Pancreas (tissue), 10 donors: ENCODE measurements around the gene LYPLA2. TPM values are rescaled to one million over a fixed set of nuclear protein-coding genes. Genes with fewer than 3 reads are reported as not detected.
A peak's percentile ranks its signal among the peaks of the same experiment; 100 is the strongest.

Source experiments
- ATAC-seq, 4 donors: fragments of 200-7000 bp; cut with Tn5 transposase; one replicate each; pipeline versions ENCODE4 v1.8.0 to v1.9.1; 2020; ENCODE audit warnings: mild to moderate bottlenecking in 4 of 4, moderate library complexity in 4 of 4
- DNase-seq, 6 donors: peaks; one replicate each; pipeline ENCODE4 v3.0.0-alpha.2; 2020
- FAIRE-seq: peaks from 2 replicates; lab custom pipeline; 2012; peaks lifted over from hg19 to GRCh38; lab: Jason Lieb, UNC
- H3K27ac ChIP-seq, 4 donors: fragments of 200-600 bp; sonication (generic); 1 replicate in 3 of 4; 2 replicates in 1 of 4; pipeline versions ENCODE4 v1.5.0 to v1.8.0; 2020
- H3K27me3 ChIP-seq, 4 donors: fragments of 200-600 bp; one replicate each; pipeline ENCODE4 v1.8.0; 2021
- H3K36me3 ChIP-seq, 3 donors: fragments of 200-600 bp; sonication (generic) in 1 of 3; one replicate each; pipeline versions ENCODE4 v1.5.0 to v1.8.0; 2020 to 2021
- H3K4me1 ChIP-seq, 3 donors: fragments of 200-600 bp; one replicate each; pipeline ENCODE4 v1.8.0; 2021
- H3K4me3 ChIP-seq, 4 donors: fragments of 200-600 bp; sonication (generic) in 2 of 4; one replicate each; pipeline versions ENCODE4 v1.5.0 to v1.8.0; 2020 to 2021
- H3K9me3 ChIP-seq, 4 donors: fragments of 200-600 bp; one replicate each; pipeline ENCODE4 v1.8.0; 2021
- WGBS, 2 donors: extraction: QIAGEN DNeasy Blood & Tissue Kit; methylation state at CpG; one replicate each; pipeline ENCODE4 v1.1.7; 2013; 5-methylcytosine and 5-hydroxymethylcytosine counted together
- intact Hi-C, 3 donors: fragments of 100-400 bp; cut with DNase I; formaldehyde crosslinking; loops; one replicate each; pipeline versions ENCODE4 v1.11.1 to v1.14.2; 2022
- polyA plus RNA-seq, 2 donors: library from polyadenylated mRNA; stranded (reverse); fragments of 200-250 nt; gene quantifications; one replicate each; pipeline ENCODE4 v1.2.3, GENCODE V29; 2013
- total RNA-seq, 6 donors: library from RNA; stranded (reverse); fragmentation: NEBNext Ultra II Directional in 4 of 6; extraction: Animal tissue kit (Norgen Biotek cat#: 25700) in 4 of 6; gene quantifications; one replicate each; pipeline versions ENCODE4 v1.2.1 to v1.2.4, GENCODE V29; 2021 to 2023
- TF ChIP-seq, protein P1 (sequence below), 4 donors: fragments of 200-600 bp; sonication (generic) in 3 of 4; IDR thresholded peaks; one replicate each; pipeline versions ENCODE4 v1.5.0 to v1.8.0; 2021; ENCODE audit warnings: antibody characterized with exemption in 4 of 4
- donor health status: healthy with polysubstance abuse.
- donor health status: DM: no; HTN: no; CAD: no; lungs with moderate emphysema.
- donor health status: DM: no; HTN: no; CAD: no.
- donor health status: control.
- donor health status: control.
- donor health status: Bipolar disorder and iron deficiency.
- donor health status: DM: yes; HTN: yes; CAD: no.
- donor health status: DM: no; HTN: no; CAD: no.
- donor health status: DM: no; HTN: no; CAD: no.
- donor health status: DM: yes; HTN: yes; CAD: no.

Gene LYPLA2
- total and polyA plus RNA-seq, 8 donors, result 13.6 to 45.4 (median 22.9) TPM

GRCh38 chr1:23745515-23745914, 45.4 kb upstream of the LYPLA2 start:
- H3K9me3 ChIP-seq, result no peaks in the 10 kb centered on the region
- peaks cover 0 to 8% (median 4%) of the 10 kb centered on the region in 3 donors for H3K36me3 ChIP-seq
- TF ChIP-seq, protein P1, sequence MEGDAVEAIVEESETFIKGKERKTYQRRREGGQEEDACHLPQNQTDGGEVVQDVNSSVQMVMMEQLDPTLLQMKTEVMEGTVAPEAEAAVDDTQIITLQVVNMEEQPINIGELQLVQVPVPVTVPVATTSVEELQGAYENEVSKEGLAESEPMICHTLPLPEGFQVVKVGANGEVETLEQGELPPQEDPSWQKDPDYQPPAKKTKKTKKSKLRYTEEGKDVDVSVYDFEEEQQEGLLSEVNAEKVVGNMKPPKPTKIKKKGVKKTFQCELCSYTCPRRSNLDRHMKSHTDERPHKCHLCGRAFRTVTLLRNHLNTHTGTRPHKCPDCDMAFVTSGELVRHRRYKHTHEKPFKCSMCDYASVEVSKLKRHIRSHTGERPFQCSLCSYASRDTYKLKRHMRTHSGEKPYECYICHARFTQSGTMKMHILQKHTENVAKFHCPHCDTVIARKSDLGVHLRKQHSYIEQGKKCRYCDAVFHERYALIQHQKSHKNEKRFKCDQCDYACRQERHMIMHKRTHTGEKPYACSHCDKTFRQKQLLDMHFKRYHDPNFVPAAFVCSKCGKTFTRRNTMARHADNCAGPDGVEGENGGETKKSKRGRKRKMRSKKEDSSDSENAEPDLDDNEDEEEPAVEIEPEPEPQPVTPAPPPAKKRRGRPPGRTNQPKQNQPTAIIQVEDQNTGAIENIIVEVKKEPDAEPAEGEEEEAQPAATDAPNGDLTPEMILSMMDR (IDR thresholded peaks at IDR 0.05), result peak; percentile 13 to 42 (median 20)
- peaks cover 4 to 29% (median 8%) of the 10 kb centered on the region in 3 donors for H3K4me1 ChIP-seq
- WGBS, 2 donors, result 19 to 26% methylated on average over 1 of the region's 1 CpG
- DNase-seq (peak in 3 of 6 donors; percentile 54 to 67 (median 54)), FAIRE-seq (no peak), ATAC-seq (peak; percentile 46 to 77 (median 66))
- peak overlapping the region in 1 of 4 donors; percentile 88 for H3K27ac ChIP-seq
- intact Hi-C loops, result loop anchor here in 1 of 3 donors (10.0 kb wide), 1 partner anchor 51 kb away; the partner anchor contains the start of gene RPL11
- no peaks in the 10 kb centered on the region for H3K27me3 ChIP-seq
- peak overlapping the region in 2 of 4 donors; percentile 95 to 98 for H3K4me3 ChIP-seq

GRCh38 chr1:23748016-23748415, 42.9 kb upstream of the LYPLA2 start:
- FAIRE-seq, result no peak
- intact Hi-C loops, result loop anchor here in 1 of 3 donors (10.0 kb wide), 1 partner anchor 53 kb away; the partner anchor contains the start of gene RPL11

DNA sequence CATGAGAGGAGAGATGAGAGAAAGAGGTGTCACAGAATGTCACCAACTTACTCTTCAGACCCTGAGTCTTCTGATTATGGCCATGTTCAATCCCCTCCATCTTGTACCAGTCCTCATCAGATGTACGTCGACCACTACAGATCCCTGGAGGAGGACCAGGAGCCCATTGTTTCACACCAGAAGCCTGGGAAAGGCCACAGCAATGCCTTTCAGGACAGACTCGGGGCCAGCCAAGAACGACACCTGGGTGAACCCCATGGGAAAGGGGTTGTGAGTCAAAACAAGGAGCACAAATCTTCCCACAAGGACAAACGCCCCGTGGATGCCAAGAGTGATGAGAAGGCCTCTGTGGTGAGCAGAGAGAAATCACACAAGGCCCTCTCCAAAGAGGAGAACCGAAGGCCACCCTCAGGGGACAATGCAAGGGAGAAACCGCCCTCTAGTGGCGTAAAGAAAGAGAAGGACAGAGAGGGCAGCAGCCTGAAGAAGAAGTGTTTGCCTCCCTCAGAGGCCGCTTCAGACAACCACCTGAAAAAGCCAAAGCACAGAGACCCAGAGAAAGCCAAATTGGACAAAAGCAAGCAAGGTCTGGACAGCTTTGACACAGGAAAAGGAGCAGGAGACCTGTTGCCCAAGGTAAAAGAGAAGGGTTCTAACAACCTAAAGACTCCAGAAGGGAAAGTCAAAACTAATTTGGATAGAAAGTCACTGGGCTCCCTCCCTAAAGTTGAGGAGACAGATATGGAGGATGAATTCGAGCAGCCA, 39.7 kb upstream of the LYPLA2 start:
- TF ChIP-seq, protein P1 (IDR thresholded peaks at IDR 0.05), result peak; percentile 36 to 66 (median 52)
- Histone ChIP-seq H3K4me1 (peaks cover 0 to 15% (median 4%) of the 10 kb centered on the region in 3 donors), H3K27me3 (no peaks in the 10 kb centered on the region), H3K4me3 (no peak overlapping the region), H3K27ac (no peak overlapping the region), H3K36me3 (peaks cover 11 to 65% (median 59%) of the 10 kb centered on the region in 3 donors), H3K9me3 (no peaks in the 10 kb centered on the region)
- peak in 3 of 6 donors; percentile 46 to 56 (median 48) for DNase-seq
- no peak for FAIRE-seq
- peak; percentile 70 to 92 (median 88) for ATAC-seq
- intact Hi-C loops, result no loop called here
- 30% methylated on average over 11 of the region's 11 CpGs for WGBS, 2 donors

More at GRCh38 chr1:23748016-23748415, 42.9 kb upstream of the LYPLA2 start:
- 36 to 39% methylated on average over 3 of the region's 3 CpGs for WGBS, 2 donors
- ATAC-seq (no peak), DNase-seq (no peak)
- Histone ChIP-seq H3K4me3 (no peak overlapping the region), H3K27me3 (no peaks in the 10 kb centered on the region), H3K27ac (no peak overlapping the region), H3K36me3 (peaks cover 0 to 33% (median 27%) of the 10 kb centered on the region in 3 donors), H3K9me3 (no peaks in the 10 kb centered on the region), H3K4me1 (peaks cover 4 to 29% (median 8%) of the 10 kb centered on the region in 3 donors)
- TF ChIP-seq, protein P1 (IDR thresholded peaks at IDR 0.05), result no peak

DNA sequence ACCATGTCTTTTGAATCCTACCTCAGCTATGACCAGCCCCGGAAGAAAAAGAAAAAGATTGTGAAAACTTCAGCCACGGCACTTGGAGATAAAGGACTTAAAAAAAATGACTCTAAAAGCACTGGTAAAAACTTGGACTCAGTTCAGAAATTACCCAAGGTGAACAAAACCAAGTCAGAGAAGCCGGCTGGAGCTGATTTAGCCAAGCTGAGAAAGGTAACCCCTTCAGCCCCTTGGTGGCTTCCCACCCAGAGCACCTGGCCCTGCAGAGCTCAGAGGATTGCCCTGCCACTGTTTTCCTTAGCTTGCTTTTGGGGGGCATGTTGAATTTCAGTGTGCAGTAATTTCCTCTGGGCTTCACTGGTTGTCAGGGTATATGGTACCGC, 39.1 kb upstream of the LYPLA2 start:
- no peak overlapping the region for H3K4me3 ChIP-seq
- FAIRE-seq (no peak), ATAC-seq (no peak), DNase-seq (no peak)
- intact Hi-C loops, result no loop called here
- no peak overlapping the region for H3K27ac ChIP-seq
- TF ChIP-seq, protein P1 (IDR thresholded peaks at IDR 0.05), result no peak
- 50 to 55% methylated on average over 4 of the region's 4 CpGs for WGBS, 2 donors
- H3K9me3 ChIP-seq, result no peaks in the 10 kb centered on the region
- peaks cover 0 to 9% (median 0%) of the 10 kb centered on the region in 3 donors for H3K4me1 ChIP-seq
- no peaks in the 10 kb centered on the region for H3K27me3 ChIP-seq
- H3K36me3 ChIP-seq, result peaks cover 12 to 71% (median 64%) of the 10 kb centered on the region in 3 donors
